Tibial nerve (tissue), 4 donors: ENCODE measurements around the gene CD70. TPM values are rescaled to one million over a fixed set of nuclear protein-coding genes. Genes with fewer than 3 reads are reported as not detected.
"Not testable (repeated sequence)": the region's sequence is repeated elsewhere in the genome, so short reads cannot be mapped to it uniquely, and the experiment has no call there.

ENCODE experiments used
- DNase-seq, 2 donors: peaks; one replicate each; pipeline ENCODE4 v3.0.0-alpha.2; 2019; ENCODE audit warnings: low spot score in 2 of 2
- H3K27ac ChIP-seq, 4 donors: fragments of 200-600 bp; sonication (generic) in 3 of 4; one replicate each; pipeline ENCODE4 v1.5.1; 2017 to 2019; ENCODE audit warnings: mild to moderate bottlenecking in 1 of 4
- H3K27me3 ChIP-seq, 2 donors: fragments of 200-600 bp; sonication (generic) in 1 of 2; one replicate each; pipeline versions ENCODE4 v1.5.1 to v1.6.0; 2017 to 2019
- H3K36me3 ChIP-seq, 3 donors: fragments of 200-600 bp; sonication (generic); one replicate each; pipeline ENCODE4 v1.5.1; 2018 to 2019
- H3K4me1 ChIP-seq, 4 donors: fragments of 200-600 bp; sonication (generic) in 3 of 4; one replicate each; pipeline ENCODE4 v1.5.1; 2017 to 2019
- H3K4me3 ChIP-seq, 4 donors: fragments of 200-600 bp; sonication (generic) in 3 of 4; one replicate each; pipeline ENCODE4 v1.5.1; 2017 to 2019; ENCODE audit warnings: mild to moderate bottlenecking in 1 of 4, moderate library complexity in 1 of 4
- H3K9me3 ChIP-seq, 4 donors: fragments of 200-600 bp; sonication (generic) in 3 of 4; one replicate each; pipeline ENCODE4 v1.5.1; 2017 to 2019
- CTCF ChIP-seq, 5 experiments: fragments of 200-600 bp in 3 of 5; fragments of 450-650 bp in 2 of 5; sonication (generic) in 3 of 5; IDR thresholded peaks; one replicate each; pipeline ENCODE4 v1.5.1; 2016 to 2019; ENCODE audit warnings: antibody characterized with exemption in 5 of 5, mild to moderate bottlenecking in 3 of 5, moderate library complexity in 2 of 5
- EP300 ChIP-seq, 2 donors: sonication (generic); formaldehyde crosslinking; IDR thresholded peaks; one replicate each; pipeline ENCODE4 v1.6.1; 2017; ENCODE audit warnings: antibody characterized with exemption in 2 of 2, mild to moderate bottlenecking in 1 of 2
- POLR2A ChIP-seq, 2 donors: fragments of 450-650 bp; IDR thresholded peaks; one replicate each; pipeline ENCODE4 v1.6.1; 2017; ENCODE audit warnings: antibody characterized with exemption in 2 of 2, mild to moderate bottlenecking in 2 of 2, moderate library complexity in 2 of 2
- WGBS, 2 donors: methylation state at CpG; one replicate each; pipeline ENCODE4 v1.1.5; 2018; 5-methylcytosine and 5-hydroxymethylcytosine counted together
- total RNA-seq, 4 donors: library from RNA; depleted of rRNA; stranded (reverse); fragments of >200 nt; gene quantifications; one replicate each; pipeline ENCODE4 v1.1.0, GENCODE V29; 2016

CD70 gene
- total RNA-seq, 4 donors from 2014 or later, result 0.87 TPM; not detected in 3

DNA sequence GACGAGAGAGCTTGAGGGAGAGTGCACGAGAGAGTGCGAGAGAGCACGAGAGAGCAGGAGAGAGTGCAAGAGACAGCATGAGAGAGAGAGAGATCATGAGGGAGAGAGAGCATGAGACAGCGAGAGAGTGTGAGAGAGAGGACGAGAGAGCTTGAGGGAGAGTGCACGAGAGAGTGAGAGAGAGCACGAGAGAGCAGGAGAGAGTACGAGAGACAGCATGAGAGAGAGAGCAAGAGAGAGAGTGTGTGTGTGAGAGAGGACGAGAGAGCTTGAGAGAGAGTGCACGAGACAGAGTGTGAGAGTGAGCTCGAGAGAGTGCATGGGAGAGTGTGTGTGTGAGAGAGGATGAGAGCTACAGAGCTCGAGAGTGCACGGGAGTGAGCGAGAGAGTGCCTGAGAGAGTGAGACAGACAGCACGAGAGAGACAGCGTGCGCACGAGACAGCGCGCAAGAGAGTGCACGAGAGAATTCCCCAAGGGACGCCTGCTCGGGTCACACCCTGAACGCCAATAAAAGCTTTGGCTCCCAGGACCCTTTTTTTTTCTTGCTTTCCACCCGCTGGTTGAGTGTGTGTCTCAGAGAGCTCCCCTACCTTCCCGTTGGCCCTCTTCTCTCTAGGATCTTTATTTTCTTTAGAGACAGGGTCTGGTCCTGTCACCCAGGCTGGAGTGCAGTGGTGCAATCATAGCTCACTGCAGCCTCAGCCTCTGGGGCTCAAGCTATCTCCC is 3.7 kb downstream of the CD70 start:
- H3K36me3 ChIP-seq, result no peaks in the 10 kb centered on the region
- H3K4me1 ChIP-seq, result peaks cover 0 to 39% (median 3%) of the 10 kb centered on the region in 4 donors
- no peak overlapping the region for H3K4me3 ChIP-seq
- H3K27me3 ChIP-seq, result peaks cover 0 to 83% of the 10 kb centered on the region in 2 donors
- TF ChIP-seq EP300 (IDR thresholded peaks at IDR 0.05), result no peak
- TF ChIP-seq CTCF (IDR thresholded peaks at IDR 0.05), result no peak
- no peak for TF ChIP-seq POLR2A (IDR thresholded peaks at IDR 0.05)
- WGBS, 2 donors, result 2 to 3% methylated on average over 27 of the region's 27 CpGs
- no peak for DNase-seq
- no peaks in the 10 kb centered on the region for H3K9me3 ChIP-seq
- H3K27ac ChIP-seq, result no peak overlapping the region

DNA sequence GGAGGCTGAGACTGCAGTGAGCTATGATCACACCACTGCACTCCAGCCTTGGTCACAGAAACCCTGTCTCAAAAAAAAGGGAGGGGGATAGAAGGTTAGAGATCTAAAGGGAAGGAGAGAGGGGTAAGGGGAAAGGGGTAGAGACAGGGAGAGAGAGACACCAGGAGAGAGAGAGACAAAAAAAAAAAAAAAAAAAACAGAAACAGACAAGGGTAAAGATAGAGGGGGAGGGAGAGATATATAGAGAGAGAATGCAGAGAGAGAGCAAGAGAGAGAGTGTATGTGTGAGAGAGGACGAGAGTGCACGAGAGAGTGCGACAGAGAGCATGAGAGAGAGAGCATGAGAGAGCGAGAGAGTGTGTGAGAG is 4.2 kb downstream of the CD70 start:
- no peak overlapping the region for H3K4me3 ChIP-seq
- DNase-seq, result no peak
- H3K27ac ChIP-seq, result no peak overlapping the region
- peaks cover 0 to 77% of the 10 kb centered on the region in 2 donors for H3K27me3 ChIP-seq
- TF ChIP-seq EP300 (IDR thresholded peaks at IDR 0.05) (no peak), POLR2A (IDR thresholded peaks at IDR 0.05) (no peak), CTCF (IDR thresholded peaks at IDR 0.05) (no peak)
- H3K4me1 ChIP-seq, result peaks cover 0 to 39% (median 3%) of the 10 kb centered on the region in 4 donors
- H3K36me3 ChIP-seq, result no peaks in the 10 kb centered on the region
- no peaks in the 10 kb centered on the region for H3K9me3 ChIP-seq
- 9 to 11% methylated on average over 4 of the region's 4 CpGs for WGBS, 2 donors

- peaks cover 0 to 71% of the 10 kb centered on the region in 2 donors for H3K27me3 ChIP-seq
- no peak for TF ChIP-seq CTCF (IDR thresholded peaks at IDR 0.05)
- H3K4me3 ChIP-seq, result no peak overlapping the region
- H3K9me3 ChIP-seq, result no peaks in the 10 kb centered on the region
- DNase-seq, result no peak
- WGBS, 2 donors, result 58 to 62% methylated on average over 14 of the region's 14 CpGs
- H3K27ac ChIP-seq, result no peak overlapping the region
- no peaks in the 10 kb centered on the region for H3K36me3 ChIP-seq
- peaks cover 0 to 34% (median 3%) of the 10 kb centered on the region in 4 donors for H3K4me1 ChIP-seq
Measured at GRCh38 chr19:6586056-6586455, 4.9 kb downstream of the CD70 start.

GRCh38 chr19:6582515-6583484 is 8.2 kb downstream of the CD70 start:
- H3K27ac ChIP-seq, H3K9me3 ChIP-seq, DNase-seq, H3K4me3 ChIP-seq, H3K36me3 ChIP-seq: not testable (repeated sequence)
- Histone ChIP-seq H3K4me1 (peaks cover 0 to 11% (median 3%) of the 10 kb centered on the region in 4 donors), H3K27me3 (peaks cover 0 to 38% of the 10 kb centered on the region in 2 donors)
- WGBS, 2 donors, result 84% methylated on average over 16 of the region's 16 CpGs

DNA sequence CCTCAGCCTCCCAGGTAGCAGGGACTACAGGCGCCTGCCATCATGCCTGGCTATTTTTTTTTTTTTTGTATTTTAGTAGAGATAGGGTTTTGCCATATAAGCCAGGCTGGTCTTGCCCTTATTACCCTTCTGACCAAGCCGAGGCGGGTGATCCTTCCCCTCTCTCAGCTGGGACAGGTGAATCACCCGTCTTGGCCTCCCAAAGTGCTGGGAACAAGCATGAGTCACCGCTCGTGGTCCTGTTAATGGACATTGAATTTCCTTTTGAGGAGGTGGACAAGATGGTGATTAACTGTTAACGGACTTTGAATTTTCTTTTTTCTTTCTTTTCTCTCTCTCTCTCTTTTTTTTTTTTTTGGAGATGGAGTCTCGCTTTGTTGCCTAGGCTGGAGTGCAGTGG is 10.6 kb downstream of the CD70 start:
- TF ChIP-seq POLR2A (IDR thresholded peaks at IDR 0.05) (no peak), EP300 (IDR thresholded peaks at IDR 0.05) (no peak), CTCF (IDR thresholded peaks at IDR 0.05) (no peak)
- whole genome bisulfite sequencing, 2 donors, result 72 to 77% methylated on average over 8 of the region's 8 CpGs
- no peaks in the 10 kb centered on the region for H3K9me3 ChIP-seq
- H3K27me3 ChIP-seq, result peaks cover 0 to 13% of the 10 kb centered on the region in 2 donors
- no peaks in the 10 kb centered on the region for H3K4me1 ChIP-seq
- no peak overlapping the region for H3K4me3 ChIP-seq
- no peak overlapping the region for H3K27ac ChIP-seq
- no peaks in the 10 kb centered on the region for H3K36me3 ChIP-seq
- DNase-seq, result no peak
